Progenitor cell of endocrine pancreas (in vitro differentiated cells): ENCODE measurements around the gene NMUR1. TPM values are rescaled to one million over a fixed set of nuclear protein-coding genes. Genes with fewer than 3 reads are reported as not detected.

Source experiments
- DNase-seq: peaks from one replicate; pipeline ENCODE4 v3.0.0; 2021; ENCODE audit warnings: low spot score; ENCODE audit not compliant: unreplicated experiment
- H3K27ac Mint-ChIP-seq: 2 replicates; pipeline ENCODE4 v1.8.0; 2021; ENCODE audit warnings: mild to moderate bottlenecking, moderate library complexity, mixed read lengths
- H3K27me3 Mint-ChIP-seq: 2 replicates; pipeline ENCODE4 v1.8.0; 2021; ENCODE audit warnings: mixed read lengths
- H3K36me3 Mint-ChIP-seq: 2 replicates; pipeline ENCODE4 v1.8.0; 2022; ENCODE audit warnings: mixed read lengths; ENCODE audit not compliant: insufficient read depth
- H3K4me1 Mint-ChIP-seq: 2 replicates; pipeline ENCODE4 v1.8.0; 2021; ENCODE audit warnings: low read depth, mixed read lengths
- H3K4me3 Mint-ChIP-seq: 2 replicates; pipeline ENCODE4 v1.8.0; 2021; ENCODE audit warnings: low read depth, mild to moderate bottlenecking, moderate library complexity, mixed read lengths
- H3K9me3 Mint-ChIP-seq: 2 replicates; pipeline ENCODE4 v1.8.0; 2021; ENCODE audit warnings: low read depth, mixed read lengths
- total RNA-seq: library from RNA; stranded (reverse); gene quantifications from 2 replicates; pipeline ENCODE4 v1.2.1, GENCODE V29; 2021
- TF ChIP-seq, protein P1 (sequence below): fragments of 200-600 bp; sonication (generic); IDR thresholded peaks from one replicate; pipeline ENCODE4 v1.5.0; 2021; ENCODE audit warnings: antibody characterized with exemption, mild to moderate bottlenecking; ENCODE audit not compliant: unreplicated experiment

NMUR1 gene
- total RNA-seq, 1 donor from 2014 or later, result not detected

DNA sequence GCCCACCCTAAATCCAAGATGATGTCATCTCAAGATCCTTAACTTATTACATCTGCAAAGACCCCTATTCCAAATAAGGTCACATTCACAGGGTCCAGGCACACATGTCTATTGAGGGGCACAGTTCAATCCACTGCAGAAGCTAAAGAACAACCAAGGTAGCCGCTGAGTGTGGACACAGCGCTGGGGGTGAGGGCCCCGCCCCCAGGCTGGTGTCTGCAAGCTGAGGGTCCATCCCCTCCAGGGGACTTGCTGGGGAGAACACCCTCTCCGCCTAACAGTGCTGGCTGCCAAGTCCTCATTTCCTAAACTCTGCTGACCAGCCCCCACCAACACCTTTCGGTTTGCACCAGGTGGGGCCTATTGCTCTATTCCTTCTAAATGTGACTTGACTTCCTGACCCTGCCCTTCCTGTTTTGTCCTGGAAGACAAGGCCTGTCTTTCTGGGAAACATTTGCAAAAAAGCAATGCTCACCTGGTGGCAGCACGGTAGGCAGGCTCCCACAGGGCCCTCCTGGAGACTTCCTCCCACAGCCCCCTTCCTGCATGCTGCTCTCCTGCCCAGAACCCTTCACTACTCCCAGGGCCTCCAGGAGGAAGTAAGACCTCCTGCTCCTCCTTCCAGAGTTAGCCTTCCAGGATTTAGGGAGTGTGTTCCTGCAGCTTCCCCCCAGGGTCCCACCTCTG, 38.0 kb upstream of the NMUR1 start:
- no peak overlapping the region for H3K4me3 Mint-ChIP-seq
- no peak overlapping the region for H3K27ac Mint-ChIP-seq
- no peak for DNase-seq
- H3K27me3 Mint-ChIP-seq, result no peaks in the 10 kb centered on the region
- H3K36me3 Mint-ChIP-seq, result no peaks in the 10 kb centered on the region
- TF ChIP-seq, protein P1, sequence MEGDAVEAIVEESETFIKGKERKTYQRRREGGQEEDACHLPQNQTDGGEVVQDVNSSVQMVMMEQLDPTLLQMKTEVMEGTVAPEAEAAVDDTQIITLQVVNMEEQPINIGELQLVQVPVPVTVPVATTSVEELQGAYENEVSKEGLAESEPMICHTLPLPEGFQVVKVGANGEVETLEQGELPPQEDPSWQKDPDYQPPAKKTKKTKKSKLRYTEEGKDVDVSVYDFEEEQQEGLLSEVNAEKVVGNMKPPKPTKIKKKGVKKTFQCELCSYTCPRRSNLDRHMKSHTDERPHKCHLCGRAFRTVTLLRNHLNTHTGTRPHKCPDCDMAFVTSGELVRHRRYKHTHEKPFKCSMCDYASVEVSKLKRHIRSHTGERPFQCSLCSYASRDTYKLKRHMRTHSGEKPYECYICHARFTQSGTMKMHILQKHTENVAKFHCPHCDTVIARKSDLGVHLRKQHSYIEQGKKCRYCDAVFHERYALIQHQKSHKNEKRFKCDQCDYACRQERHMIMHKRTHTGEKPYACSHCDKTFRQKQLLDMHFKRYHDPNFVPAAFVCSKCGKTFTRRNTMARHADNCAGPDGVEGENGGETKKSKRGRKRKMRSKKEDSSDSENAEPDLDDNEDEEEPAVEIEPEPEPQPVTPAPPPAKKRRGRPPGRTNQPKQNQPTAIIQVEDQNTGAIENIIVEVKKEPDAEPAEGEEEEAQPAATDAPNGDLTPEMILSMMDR, result no peak
- H3K4me1 Mint-ChIP-seq, result peaks cover 6% of the 10 kb centered on the region
- H3K9me3 Mint-ChIP-seq, result no peaks in the 10 kb centered on the region

DNA sequence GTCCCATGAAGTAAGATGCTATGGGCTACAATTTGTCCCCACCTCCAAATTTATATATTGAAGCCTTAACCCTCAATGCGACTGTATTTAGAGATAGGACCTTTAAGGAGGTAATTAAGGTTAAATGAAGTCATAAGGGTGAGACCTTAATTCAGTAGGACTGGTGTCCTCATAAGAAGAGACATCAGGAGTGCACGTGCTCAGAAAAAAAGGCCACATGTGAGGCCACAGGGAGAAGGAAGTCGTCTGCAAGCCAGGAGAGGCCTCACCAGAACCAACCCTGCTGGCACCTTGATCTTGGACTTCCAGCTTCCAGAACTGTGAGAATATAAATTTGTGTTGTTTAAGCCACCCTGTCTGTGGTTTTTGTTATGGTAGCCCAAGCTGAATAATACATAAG, 36.9 kb upstream of the NMUR1 start:
- H3K4me3 Mint-ChIP-seq, result no peak overlapping the region
- TF ChIP-seq, protein P1, result no peak
- peaks cover 5% of the 10 kb centered on the region for H3K4me1 Mint-ChIP-seq
- H3K36me3 Mint-ChIP-seq, result no peaks in the 10 kb centered on the region
- no peak overlapping the region for H3K27ac Mint-ChIP-seq
- H3K27me3 Mint-ChIP-seq, result no peaks in the 10 kb centered on the region
- DNase-seq, result no peak
- H3K9me3 Mint-ChIP-seq, result no peaks in the 10 kb centered on the region

DNA sequence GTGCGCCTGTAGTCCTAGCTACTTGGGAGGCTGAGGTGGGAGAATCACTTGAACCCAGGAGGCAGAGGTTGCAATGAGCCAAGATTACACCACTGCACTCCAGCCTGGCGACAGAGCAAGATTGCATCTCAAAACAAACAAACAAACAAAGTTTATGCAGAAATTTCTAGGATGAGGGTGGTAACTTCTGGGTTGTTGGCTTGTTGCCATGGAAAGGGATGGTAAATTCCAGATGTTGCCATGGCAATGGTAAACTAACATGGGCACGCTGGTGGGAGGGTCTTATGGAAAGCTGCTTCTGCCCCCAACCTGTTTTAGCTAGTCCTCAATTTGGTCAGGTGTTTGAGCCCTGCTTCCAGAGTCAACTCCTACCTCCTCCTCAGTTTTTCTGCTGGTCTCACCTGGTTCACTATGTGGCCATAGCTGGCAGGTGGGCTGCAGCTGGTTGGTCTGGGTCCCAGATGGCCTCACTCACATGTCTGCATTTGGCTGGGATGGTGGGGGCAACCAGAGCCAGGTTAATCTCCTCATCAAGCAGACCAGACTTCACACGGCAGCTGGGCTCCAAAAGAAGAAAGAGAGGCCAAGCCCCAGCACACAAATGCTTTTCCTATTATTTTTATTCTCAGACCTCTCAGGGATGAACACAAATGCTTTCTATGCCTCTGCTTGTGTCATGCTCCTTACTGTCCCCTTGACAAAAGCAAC, 35.8 kb upstream of the NMUR1 start:
- no peak overlapping the region for H3K27ac Mint-ChIP-seq
- H3K36me3 Mint-ChIP-seq, result no peaks in the 10 kb centered on the region
- H3K9me3 Mint-ChIP-seq, result no peaks in the 10 kb centered on the region
- TF ChIP-seq, protein P1, result no peak
- no peaks in the 10 kb centered on the region for H3K4me1 Mint-ChIP-seq
- no peak for DNase-seq
- no peaks in the 10 kb centered on the region for H3K27me3 Mint-ChIP-seq
- H3K4me3 Mint-ChIP-seq, result no peak overlapping the region

DNA sequence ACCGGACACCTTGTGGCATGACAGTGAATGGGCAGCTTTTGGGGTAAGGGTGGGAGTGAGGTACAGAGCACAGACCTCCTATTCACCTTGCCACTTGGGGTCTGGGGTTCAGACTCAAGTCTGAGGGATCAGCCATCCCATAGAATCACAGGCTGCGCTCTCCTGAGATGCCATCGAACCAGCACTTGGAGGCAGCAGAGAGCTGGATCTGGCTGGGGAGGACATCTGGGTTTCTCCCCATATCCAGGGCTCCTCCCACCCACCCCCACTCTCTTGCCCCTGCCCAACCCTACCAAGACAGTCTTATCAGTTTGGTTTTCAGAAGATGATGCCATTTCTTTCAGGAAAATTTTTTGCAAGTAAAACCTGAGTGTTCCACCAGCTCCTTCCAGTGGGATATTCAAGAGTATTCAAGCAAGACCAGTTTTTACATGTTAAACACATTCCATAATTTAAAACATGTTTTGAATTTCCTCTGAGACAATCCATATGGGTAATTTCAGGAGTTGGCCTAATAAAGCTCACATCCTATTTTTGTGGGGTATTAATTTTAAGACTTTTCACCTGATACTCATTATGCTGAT, 33.2 kb upstream of the NMUR1 start:
- Mint-ChIP-seq H3K36me3 (no peaks in the 10 kb centered on the region), H3K27ac (no peak overlapping the region), H3K4me1 (no peaks in the 10 kb centered on the region), H3K4me3 (no peak overlapping the region), H3K27me3 (no peaks in the 10 kb centered on the region), H3K9me3 (no peaks in the 10 kb centered on the region)
- TF ChIP-seq, protein P1, result peak; percentile 66
- DNase-seq, result peak; percentile 22

DNA sequence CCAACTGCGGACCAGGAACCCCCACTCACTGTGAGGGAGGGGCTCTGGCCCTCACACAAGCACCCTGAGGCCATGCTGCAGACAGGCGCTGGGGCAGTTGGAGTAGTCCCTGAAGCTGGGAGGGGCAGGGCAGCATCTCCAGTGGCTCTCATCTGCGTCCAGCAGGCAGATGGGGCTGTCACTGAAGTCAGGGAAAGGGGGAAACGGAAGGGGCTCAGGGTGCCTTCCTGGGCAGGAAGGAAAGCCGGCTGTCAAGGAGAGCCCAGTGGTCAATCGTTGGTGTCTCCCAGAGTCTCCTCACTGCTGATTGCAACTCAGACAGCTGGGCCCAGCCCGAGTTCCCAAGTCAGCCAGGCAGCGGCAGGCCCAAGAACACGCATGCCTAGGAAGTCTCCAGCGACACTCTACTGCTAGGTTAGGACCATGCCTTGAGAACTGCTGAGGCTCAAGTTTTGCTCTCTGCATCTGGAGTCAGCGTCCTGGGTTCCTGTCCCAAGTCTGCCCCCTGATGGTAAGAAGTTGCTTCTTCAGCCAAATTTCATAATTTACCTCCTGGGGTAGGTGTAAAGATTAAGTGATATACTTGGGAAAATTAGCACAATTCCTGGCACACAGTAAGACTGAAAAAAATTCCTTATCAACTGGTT, 27.4 kb upstream of the NMUR1 start:
- peak overlapping the region; percentile 29 for H3K27ac Mint-ChIP-seq
- no peaks in the 10 kb centered on the region for H3K4me1 Mint-ChIP-seq
- peaks cover 2% of the 10 kb centered on the region for H3K36me3 Mint-ChIP-seq
- peaks cover 10% of the 10 kb centered on the region for H3K9me3 Mint-ChIP-seq
- no peak overlapping the region for H3K4me3 Mint-ChIP-seq
- peak; percentile 21 for DNase-seq
- H3K27me3 Mint-ChIP-seq, result no peaks in the 10 kb centered on the region
- TF ChIP-seq, protein P1, result peak; percentile 73
